Skeletal muscle satellite cell (primary cell): ENCODE data around the gene INAFM1.
A peak's percentile ranks its signal among the peaks of the same experiment; 100 is the strongest.

Experiments
- H3K27me3 ChIP-seq: 2 replicates; pipeline ENCODE4 v1.7.0; 2013; ENCODE audit warnings: low read length; ENCODE audit not compliant: control insufficient read depth, insufficient read depth
- H3K36me3 ChIP-seq: 2 replicates; pipeline ENCODE4 v1.7.0; 2013; ENCODE audit warnings: mild to moderate bottlenecking, control low read depth, low read length; ENCODE audit not compliant: insufficient read depth
- H3K4me1 ChIP-seq: 2 replicates; pipeline ENCODE4 v1.7.0; 2013; ENCODE audit warnings: low read length; ENCODE audit not compliant: control insufficient read depth, insufficient read depth
- H3K4me2 ChIP-seq: 2 replicates; pipeline ENCODE4 v1.7.0; 2013; ENCODE audit warnings: mild to moderate bottlenecking, low read length
- H3K4me3 ChIP-seq: 2 replicates; pipeline ENCODE4 v1.7.0; 2013; ENCODE audit warnings: low read length
- H3K9ac ChIP-seq: 2 replicates; pipeline ENCODE4 v1.7.0; 2013; ENCODE audit warnings: mild to moderate bottlenecking, low read depth, low read length, moderate library complexity
- H3K9me3 ChIP-seq: replicated peaks from 2 replicates; pipeline ENCODE4 v1.7.0; 2013; ENCODE audit warnings: mild to moderate bottlenecking, control low read depth, low read length

The INAFM1 gene

GRCh38 chr19:47231215-47232054 lies 43.2 kb upstream of the INAFM1 start:
- peak overlapping the region; percentile 89 for H3K4me3 ChIP-seq
- H3K4me2 ChIP-seq = peak overlapping the region; percentile 95
- no peaks in the 10 kb centered on the region for H3K9me3 ChIP-seq
- no peaks in the 10 kb centered on the region for H3K36me3 ChIP-seq
- peaks cover 45% of the 10 kb centered on the region for H3K4me1 ChIP-seq
- H3K9ac ChIP-seq = peak overlapping the region; percentile 78
- peaks cover 2% of the 10 kb centered on the region for H3K27me3 ChIP-seq

- Histone ChIP-seq H3K4me3 (peak overlapping the region; percentile 57), H3K4me1 (peaks cover 33% of the 10 kb centered on the region), H3K9ac (peak overlapping the region; percentile 43)
Measured at GRCh38 chr19:47232422-47233211, 42.1 kb upstream of the INAFM1 start.

GRCh38 chr19:47236072-47236675 lies 38.5 kb upstream of the INAFM1 start:
- Histone ChIP-seq H3K9me3 (no peaks in the 10 kb centered on the region), H3K4me2 (no peak overlapping the region), H3K27me3 (peaks cover 14% of the 10 kb centered on the region), H3K4me3 (no peak overlapping the region), H3K9ac (no peak overlapping the region), H3K36me3 (no peaks in the 10 kb centered on the region), H3K4me1 (peaks cover 29% of the 10 kb centered on the region)

More at GRCh38 chr19:47232422-47233211, 42.1 kb upstream of the INAFM1 start:
- peak overlapping the region; percentile 95 for H3K4me2 ChIP-seq
- H3K27me3 ChIP-seq = peaks cover 2% of the 10 kb centered on the region
- H3K36me3 ChIP-seq = no peaks in the 10 kb centered on the region
- H3K9me3 ChIP-seq = no peaks in the 10 kb centered on the region

GRCh38 chr19:47239152-47239551 lies 35.5 kb upstream of the INAFM1 start:
- H3K4me1 ChIP-seq = peaks cover 32% of the 10 kb centered on the region

GRCh38 chr19:47239610-47240296 lies 34.9 kb upstream of the INAFM1 start:
- no peaks in the 10 kb centered on the region for H3K36me3 ChIP-seq
- peak overlapping the region; percentile 82 for H3K4me2 ChIP-seq
- peaks cover 32% of the 10 kb centered on the region for H3K4me1 ChIP-seq
- no peak overlapping the region for H3K9ac ChIP-seq
- peak overlapping the region; percentile 64 for H3K4me3 ChIP-seq
- peaks cover 14% of the 10 kb centered on the region for H3K27me3 ChIP-seq
- H3K9me3 ChIP-seq = no peaks in the 10 kb centered on the region

More at GRCh38 chr19:47239152-47239551, 35.5 kb upstream of the INAFM1 start:
- Histone ChIP-seq H3K36me3 (no peaks in the 10 kb centered on the region), H3K9me3 (no peaks in the 10 kb centered on the region), H3K27me3 (peaks cover 14% of the 10 kb centered on the region), H3K9ac (no peak overlapping the region), H3K4me2 (peak overlapping the region; percentile 82), H3K4me3 (peak overlapping the region; percentile 64)

GRCh38 chr19:47240556-47240955 lies 34.1 kb upstream of the INAFM1 start:
- Histone ChIP-seq H3K27me3 (peaks cover 14% of the 10 kb centered on the region), H3K9me3 (no peaks in the 10 kb centered on the region), H3K4me3 (peak overlapping the region; percentile 30), H3K4me2 (peak overlapping the region; percentile 82), H3K9ac (no peak overlapping the region), H3K36me3 (no peaks in the 10 kb centered on the region), H3K4me1 (peaks cover 32% of the 10 kb centered on the region)

DNA sequence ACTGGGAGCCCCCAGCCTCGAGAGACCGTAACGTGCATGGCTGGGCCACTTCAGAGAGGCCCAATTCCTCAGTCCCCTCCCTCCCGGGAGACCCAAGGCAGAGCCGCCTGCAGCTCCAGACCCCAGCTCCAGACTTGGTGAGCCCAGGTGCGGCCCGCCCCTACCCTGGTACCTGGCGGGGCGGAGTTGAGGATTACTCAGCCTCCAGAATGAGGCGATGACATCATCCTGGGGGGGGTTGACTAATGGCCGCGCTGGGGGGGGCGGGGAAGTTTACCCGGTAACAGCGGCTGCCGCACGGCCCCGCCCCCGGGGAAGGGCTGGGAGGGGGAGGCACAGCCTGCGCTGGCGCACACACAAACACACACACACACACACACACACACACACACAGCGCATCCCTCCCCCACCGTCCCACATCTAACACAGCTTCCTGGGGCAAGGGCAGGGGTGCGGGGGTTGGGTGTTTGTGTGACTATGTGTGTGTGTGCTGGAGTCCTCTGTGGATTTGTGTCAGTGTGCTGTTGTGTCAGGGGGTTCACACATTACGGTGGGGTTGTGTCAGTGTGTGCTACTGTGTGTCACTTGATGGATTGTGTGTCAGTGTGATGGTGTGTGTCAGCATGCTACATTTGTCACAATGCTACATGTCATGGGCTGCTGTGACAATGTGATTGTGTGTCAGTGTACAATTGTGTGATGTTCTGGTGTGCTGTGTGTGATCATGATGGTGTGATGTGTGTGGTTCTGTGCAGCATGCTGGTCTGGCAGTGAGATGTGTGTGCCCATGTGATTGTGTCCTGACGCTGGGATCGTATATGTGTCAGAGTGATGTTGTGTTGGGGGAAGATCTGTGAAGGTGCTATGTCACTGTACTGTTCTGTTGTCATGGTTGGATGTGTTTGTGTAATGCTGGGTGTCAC lies 33.4 kb upstream of the INAFM1 start:
- Histone ChIP-seq H3K4me1 (peaks cover 32% of the 10 kb centered on the region), H3K9ac (no peak overlapping the region)

DNA sequence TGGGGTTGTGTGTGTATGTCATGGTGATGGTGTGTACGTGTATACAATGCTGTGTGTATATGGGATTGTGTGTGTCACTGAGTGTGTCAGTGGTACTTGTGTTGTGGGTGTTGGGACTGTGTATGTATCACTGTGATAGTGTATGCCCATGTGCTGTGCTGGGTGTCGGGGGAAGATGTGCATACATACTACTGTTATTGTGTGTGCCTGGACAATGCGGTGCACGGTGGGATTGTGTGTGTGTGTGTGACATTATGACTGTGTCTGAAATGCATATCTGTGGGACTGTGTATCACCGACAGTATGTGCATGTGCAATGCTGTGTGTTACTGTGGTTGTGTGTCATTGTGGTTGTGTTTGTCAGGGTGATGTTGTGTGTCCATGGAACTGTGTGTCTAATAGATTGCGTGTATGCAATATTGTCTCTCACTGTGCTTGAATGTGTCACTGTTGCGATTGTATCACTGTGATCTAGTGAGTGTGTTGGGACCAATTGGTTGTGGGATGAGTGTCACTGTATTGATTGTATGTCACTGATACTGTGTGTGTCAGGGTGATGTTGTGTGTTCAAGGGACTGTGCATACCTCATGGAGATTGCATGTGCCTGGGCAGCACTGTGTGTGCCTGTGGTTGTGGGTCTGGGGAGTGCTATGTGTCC lies 32.6 kb upstream of the INAFM1 start:
- H3K9ac ChIP-seq = no peak overlapping the region
- H3K4me1 ChIP-seq = peaks cover 32% of the 10 kb centered on the region
- H3K4me2 ChIP-seq = no peak overlapping the region
- no peak overlapping the region for H3K4me3 ChIP-seq
- H3K36me3 ChIP-seq = no peaks in the 10 kb centered on the region
- H3K9me3 ChIP-seq = no peaks in the 10 kb centered on the region
- H3K27me3 ChIP-seq = peaks cover 11% of the 10 kb centered on the region

More for the DNA sequence above, 33.4 kb upstream of the INAFM1 start:
- peak overlapping the region; percentile 55 for H3K4me3 ChIP-seq
- H3K27me3 ChIP-seq = peaks cover 14% of the 10 kb centered on the region
- H3K36me3 ChIP-seq = no peaks in the 10 kb centered on the region
- no peaks in the 10 kb centered on the region for H3K9me3 ChIP-seq
- peak overlapping the region; percentile 64 for H3K4me2 ChIP-seq

GRCh38 chr19:47243364-47243775 lies 31.3 kb upstream of the INAFM1 start:
- H3K9ac ChIP-seq = peak overlapping the region; percentile 84
- H3K36me3 ChIP-seq = no peaks in the 10 kb centered on the region
- peaks cover 32% of the 10 kb centered on the region for H3K4me1 ChIP-seq
- H3K9me3 ChIP-seq = no peaks in the 10 kb centered on the region
- H3K4me3 ChIP-seq = peak overlapping the region; percentile 67
- H3K27me3 ChIP-seq = peaks cover 11% of the 10 kb centered on the region
- H3K4me2 ChIP-seq = peak overlapping the region; percentile 87
